Stimulated activated CD4-positive, alpha-beta T cell treated with anti-CD3 and anti-CD28 coated beads, Interleukin-12 subunit alpha, Interleukin-12 subunit beta, amount 100 ng/mL, for 48 hours (primary cell): ENCODE measurements around the gene PEX13.
"Not testable (repeated sequence)": the region's sequence is repeated elsewhere in the genome, so short reads cannot be mapped to it uniquely, and the experiment has no call there.

Experiments used
- DNase-seq, 3 donors: peaks; one replicate each; pipeline ENCODE4 v3.0.0-alpha.2; 2020; ENCODE audit warnings: low read depth in 2 of 3, low spot score in 1 of 3

Gene PEX13

GRCh38 chr2:61006486-61007105, 10.9 kb upstream of the PEX13 start:
- no peak for DNase-seq

DNA sequence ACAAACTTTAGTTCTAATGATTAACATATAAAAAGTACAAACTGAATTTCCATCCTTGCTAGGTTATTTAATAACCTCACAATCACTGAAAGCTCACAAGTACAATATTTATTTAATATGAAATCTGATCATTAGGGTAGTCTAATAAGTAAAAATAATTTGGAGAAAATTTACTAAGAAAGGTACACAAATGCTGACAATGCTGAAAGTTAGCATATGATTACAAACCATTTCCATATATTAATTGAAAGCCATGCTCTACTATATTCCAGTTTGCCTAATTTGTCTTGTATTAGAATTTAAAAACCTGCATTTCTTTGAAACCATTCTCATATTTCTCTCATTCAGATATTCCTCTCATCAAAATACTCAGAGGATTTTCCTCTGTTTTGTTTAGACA, 8.2 kb upstream of the PEX13 start:
- DNase-seq = no peak

GRCh38 chr2:61011678-61012077, 5.8 kb upstream of the PEX13 start:
- DNase-seq = no peak

- not testable (repeated sequence) for DNase-seq
Observed at GRCh38 chr2:61012303-61012702, 5.2 kb upstream of the PEX13 start.

GRCh38 chr2:61013382-61013781, 4.1 kb upstream of the PEX13 start:
- DNase-seq = no peak

DNA sequence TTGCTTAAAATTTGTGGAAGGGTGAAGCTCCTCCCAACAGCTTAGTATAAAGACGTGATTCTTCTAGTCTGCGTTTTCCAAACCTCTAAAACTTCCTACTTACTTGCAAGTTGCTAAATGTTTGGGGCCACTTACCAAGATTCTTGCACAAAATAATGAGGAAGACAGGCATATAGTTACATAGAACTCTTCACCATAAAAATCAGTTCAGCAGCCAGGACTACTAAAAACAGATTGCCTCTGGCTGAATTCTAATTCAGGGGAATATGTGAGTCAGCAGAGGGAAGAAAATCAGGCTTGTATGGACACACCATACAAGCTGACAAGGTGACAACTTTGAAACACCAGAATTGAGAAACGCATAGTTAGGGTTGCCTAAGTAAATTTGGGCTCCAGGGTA, 2.8 kb upstream of the PEX13 start:
- no peak for DNase-seq

- DNase-seq = no peak
Observed at GRCh38 chr2:61015976-61016375, 1.5 kb upstream of the PEX13 start.

DNA sequence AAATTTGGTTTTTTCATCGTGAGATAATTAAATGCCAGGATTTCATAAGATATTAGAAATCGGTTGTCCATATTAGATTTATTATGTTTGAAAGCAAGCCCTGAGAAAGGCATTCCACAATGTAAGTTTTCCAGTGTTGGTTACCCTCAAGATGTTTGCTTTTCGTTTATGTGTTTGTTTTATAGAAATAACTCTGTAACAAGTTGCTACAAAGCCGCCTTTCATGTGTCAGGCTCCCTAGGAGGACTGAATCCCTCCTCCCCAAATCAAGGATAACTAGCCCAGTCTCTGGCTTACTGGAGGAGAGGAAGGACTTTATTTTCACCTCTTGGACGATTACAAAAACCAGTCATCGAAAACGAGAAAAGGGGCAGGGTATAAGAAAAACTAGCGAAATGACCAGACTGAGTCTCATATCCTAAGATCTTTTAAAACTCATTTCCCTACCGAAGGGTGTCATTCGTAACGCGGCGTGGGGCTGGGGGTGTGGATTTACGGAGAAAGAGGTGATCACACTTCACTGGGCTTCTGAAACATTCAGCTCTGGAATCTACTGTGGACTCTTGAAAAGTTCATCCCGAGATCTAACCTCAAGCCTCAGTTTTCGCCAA, 1.0 kb upstream of the PEX13 start:
- DNase-seq = peak; percentile 39 to 56 (median 52)

GRCh38 chr2:61017003-61017555, 441 bp upstream of the PEX13 start:
- DNase-seq = peak; percentile 60 to 67 (median 67)

GRCh38 chr2:61018318-61018755, 817 bp downstream of the PEX13 start:
- DNase-seq = no peak

GRCh38 chr2:61018798-61019197, 1.3 kb downstream of the PEX13 start:
- DNase-seq = no peak

- DNase-seq = no peak
Observed at GRCh38 chr2:61021228-61021660, 3.7 kb downstream of the PEX13 start.

- no peak for DNase-seq
Observed at GRCh38 chr2:61023670-61024069, 6.2 kb downstream of the PEX13 start.

DNA sequence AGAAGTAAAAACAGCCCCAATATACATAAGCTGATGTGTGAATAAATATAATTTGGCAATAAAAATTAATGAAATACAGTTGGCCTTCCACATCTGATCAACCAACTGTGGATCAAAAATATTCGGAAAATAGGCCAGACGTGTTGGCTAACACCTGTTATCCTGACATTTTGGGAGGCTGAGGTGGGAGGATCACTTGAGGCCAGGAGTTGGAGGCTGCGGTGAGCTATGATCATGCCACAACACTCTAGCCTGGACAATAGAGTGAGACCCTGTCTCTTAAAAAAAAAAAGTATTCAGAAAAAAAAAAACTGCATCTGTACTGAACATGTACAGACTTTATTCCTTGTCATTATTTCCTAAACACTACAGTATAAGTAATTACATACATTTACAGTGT, 12.0 kb downstream of the PEX13 start:
- no peak for DNase-seq

- DNase-seq = not testable (repeated sequence)
Observed at GRCh38 chr2:61034592-61034991, 17.1 kb downstream of the PEX13 start.

DNA sequence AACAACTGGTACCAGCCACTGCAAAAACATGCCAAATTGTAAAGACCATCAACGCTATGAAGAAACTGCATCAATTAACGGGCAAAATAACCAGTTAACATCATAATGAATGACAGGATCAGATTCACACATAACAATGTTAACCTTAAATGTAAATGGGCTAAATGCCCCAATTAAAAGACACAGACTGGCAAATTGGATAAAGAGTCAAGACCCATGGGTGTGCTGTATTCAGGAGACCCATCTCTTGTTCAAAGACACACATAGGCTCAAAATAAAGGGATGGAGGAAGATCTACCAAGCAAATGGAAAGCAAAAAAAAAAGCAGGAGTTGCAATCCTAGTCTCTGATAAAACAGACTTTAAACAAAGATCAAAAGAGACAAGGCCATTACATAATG, 19.1 kb downstream of the PEX13 start:
- not testable (repeated sequence) for DNase-seq

DNA sequence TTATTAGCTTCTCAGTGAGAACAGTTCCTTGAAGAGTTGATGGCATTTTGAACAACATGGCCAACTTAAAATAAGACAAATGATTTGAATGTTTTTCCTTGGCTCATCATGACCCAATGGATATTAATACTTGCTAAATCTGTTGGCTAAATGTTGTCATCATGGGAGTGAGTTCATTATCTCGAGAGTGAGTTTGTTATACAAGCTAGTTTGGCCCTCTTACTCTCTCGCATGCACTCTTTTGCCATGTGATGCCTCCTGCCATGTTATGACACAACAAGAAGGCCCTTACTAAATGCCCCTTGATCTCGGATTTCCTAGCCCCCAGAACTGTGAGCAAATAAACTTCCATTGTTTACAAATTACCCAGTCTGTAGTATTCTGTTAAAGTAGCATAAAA, 25.3 kb downstream of the PEX13 start:
- no peak for DNase-seq

GRCh38 chr2:61044636-61045035, 27.1 kb downstream of the PEX13 start:
- DNase-seq = no peak

- no peak for DNase-seq
Observed at GRCh38 chr2:61045226-61045625, 27.7 kb downstream of the PEX13 start.

DNA sequence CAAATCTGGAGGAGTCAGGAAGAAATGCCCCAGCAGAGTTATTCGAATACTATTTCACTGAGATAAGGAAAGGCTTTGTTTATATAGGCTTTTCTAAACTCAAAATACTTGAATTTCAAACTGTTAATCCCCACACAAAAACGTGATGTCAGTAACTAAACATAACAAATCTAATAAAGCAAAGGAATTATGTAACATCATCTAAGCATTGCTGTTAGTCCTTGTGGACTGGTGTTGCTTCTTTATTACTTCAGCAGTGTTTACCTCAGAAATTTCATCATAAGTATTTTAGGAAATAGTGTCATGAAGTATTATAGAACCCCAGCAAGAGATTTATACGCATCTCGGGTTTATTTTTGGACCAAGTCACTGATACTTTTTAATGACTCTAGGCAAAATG, 28.5 kb downstream of the PEX13 start:
- DNase-seq = no peak

GRCh38 chr2:61055557-61055956, 38.0 kb downstream of the PEX13 start:
- DNase-seq = no peak

- no peak for DNase-seq
Observed at GRCh38 chr2:61057562-61057961, 40.0 kb downstream of the PEX13 start.

DNA sequence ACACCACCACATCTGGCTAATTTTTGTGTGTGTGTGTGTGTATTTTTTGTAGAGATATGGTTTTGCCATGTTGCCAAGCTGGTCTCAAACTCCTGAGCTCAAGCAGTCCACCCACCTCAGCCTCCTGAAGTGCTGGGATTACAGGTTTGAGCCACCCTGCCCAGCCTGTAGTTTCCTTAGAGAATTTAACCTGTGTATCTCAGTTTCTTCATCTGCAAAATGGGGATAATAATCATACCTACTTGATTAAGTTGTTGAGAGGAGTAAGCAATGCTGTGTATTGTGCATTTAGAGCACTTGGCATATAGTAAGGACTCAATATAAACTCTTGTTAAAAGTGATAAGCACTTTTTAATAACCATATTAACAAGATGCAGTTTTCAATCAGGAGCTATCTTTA, 41.9 kb downstream of the PEX13 start:
- DNase-seq = no peak
